RWPE2 (cell line): Measurements from ENCODE around the gene CCL8.

Source experiments
- ATAC-seq: fragments of 200-7000 bp; cut with Tn5 transposase; 3 replicates; pipeline ENCODE4 v1.9.1; 2021; ENCODE audit warnings: low read depth
- DNase-seq: peaks from one replicate; pipeline ENCODE4 v3.0.0-alpha.2; 2020; ENCODE audit warnings: low spot score
- H3K27ac ChIP-seq: fragments of 450-650 bp; 2 replicates; pipeline ENCODE4 v1.5.1; 2017; ENCODE audit warnings: mild to moderate bottlenecking; ENCODE audit not compliant: poor library complexity, severe bottlenecking
- H3K27me3 ChIP-seq: fragments of 250-450 bp; sonication (Bioruptor Pico); 2 replicates; pipeline ENCODE4 v1.5.1; 2021; ENCODE audit warnings: mild to moderate bottlenecking, moderate library complexity; ENCODE audit not compliant: insufficient read depth, poor library complexity, severe bottlenecking
- H3K36me3 ChIP-seq: fragments of 250-450 bp; sonication (Bioruptor Pico); 2 replicates; pipeline ENCODE4 v1.5.1; 2020; ENCODE audit warnings: low read depth, mild to moderate bottlenecking, moderate library complexity
- H3K4me1 ChIP-seq: fragments of 250-450 bp; sonication (Bioruptor Pico); 2 replicates; pipeline ENCODE4 v1.5.1; 2021; ENCODE audit warnings: mild to moderate bottlenecking, moderate library complexity; ENCODE audit not compliant: insufficient read depth, poor library complexity, severe bottlenecking
- H3K4me3 ChIP-seq: fragments of 250-450 bp; sonication (Bioruptor Pico); 2 replicates; pipeline ENCODE4 v1.5.1; 2021; ENCODE audit warnings: mild to moderate bottlenecking, moderate library complexity; ENCODE audit not compliant: severe bottlenecking
- H3K9me3 ChIP-seq: fragments of 250-450 bp; sonication (Bioruptor Pico); 2 replicates; pipeline ENCODE4 v1.5.1; 2021; ENCODE audit warnings: mild to moderate bottlenecking, moderate library complexity; ENCODE audit not compliant: severe bottlenecking
- TF ChIP-seq, protein P1 (sequence below): fragments of 450-650 bp; IDR thresholded peaks from one replicate; pipeline ENCODE4 v1.5.1; 2017; ENCODE audit warnings: mild to moderate bottlenecking, moderate library complexity; ENCODE audit not compliant: poor library complexity, severe bottlenecking

CCL8 gene

DNA sequence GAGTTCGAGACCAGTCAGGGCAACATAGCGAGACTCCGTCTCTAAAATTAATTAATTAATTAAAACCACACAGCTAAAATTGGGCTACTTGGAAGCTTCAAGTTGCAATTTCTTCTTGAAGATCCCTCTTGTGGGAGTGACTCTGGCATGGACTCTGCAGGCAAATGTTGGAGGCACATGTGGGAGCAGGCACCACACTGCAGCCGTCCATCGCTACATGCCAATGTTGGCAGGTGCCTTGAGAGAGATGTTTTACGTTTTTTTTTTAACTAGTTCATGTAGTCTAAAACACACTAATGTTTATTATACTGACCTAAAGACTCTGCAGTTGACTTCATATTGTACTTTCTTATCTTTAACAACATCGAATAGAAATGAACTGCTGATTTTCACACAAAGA lies 7.9 kb upstream of the CCL8 start:
- no peaks in the 10 kb centered on the region for H3K4me1 ChIP-seq
- H3K27ac ChIP-seq: no peak overlapping the region
- no peak for ATAC-seq
- H3K9me3 ChIP-seq: no peaks in the 10 kb centered on the region
- TF ChIP-seq, protein P1, sequence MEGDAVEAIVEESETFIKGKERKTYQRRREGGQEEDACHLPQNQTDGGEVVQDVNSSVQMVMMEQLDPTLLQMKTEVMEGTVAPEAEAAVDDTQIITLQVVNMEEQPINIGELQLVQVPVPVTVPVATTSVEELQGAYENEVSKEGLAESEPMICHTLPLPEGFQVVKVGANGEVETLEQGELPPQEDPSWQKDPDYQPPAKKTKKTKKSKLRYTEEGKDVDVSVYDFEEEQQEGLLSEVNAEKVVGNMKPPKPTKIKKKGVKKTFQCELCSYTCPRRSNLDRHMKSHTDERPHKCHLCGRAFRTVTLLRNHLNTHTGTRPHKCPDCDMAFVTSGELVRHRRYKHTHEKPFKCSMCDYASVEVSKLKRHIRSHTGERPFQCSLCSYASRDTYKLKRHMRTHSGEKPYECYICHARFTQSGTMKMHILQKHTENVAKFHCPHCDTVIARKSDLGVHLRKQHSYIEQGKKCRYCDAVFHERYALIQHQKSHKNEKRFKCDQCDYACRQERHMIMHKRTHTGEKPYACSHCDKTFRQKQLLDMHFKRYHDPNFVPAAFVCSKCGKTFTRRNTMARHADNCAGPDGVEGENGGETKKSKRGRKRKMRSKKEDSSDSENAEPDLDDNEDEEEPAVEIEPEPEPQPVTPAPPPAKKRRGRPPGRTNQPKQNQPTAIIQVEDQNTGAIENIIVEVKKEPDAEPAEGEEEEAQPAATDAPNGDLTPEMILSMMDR: no peak
- no peak for DNase-seq
- no peak overlapping the region for H3K4me3 ChIP-seq
- H3K36me3 ChIP-seq: no peaks in the 10 kb centered on the region
- H3K27me3 ChIP-seq: peaks cover 4% of the 10 kb centered on the region

DNA sequence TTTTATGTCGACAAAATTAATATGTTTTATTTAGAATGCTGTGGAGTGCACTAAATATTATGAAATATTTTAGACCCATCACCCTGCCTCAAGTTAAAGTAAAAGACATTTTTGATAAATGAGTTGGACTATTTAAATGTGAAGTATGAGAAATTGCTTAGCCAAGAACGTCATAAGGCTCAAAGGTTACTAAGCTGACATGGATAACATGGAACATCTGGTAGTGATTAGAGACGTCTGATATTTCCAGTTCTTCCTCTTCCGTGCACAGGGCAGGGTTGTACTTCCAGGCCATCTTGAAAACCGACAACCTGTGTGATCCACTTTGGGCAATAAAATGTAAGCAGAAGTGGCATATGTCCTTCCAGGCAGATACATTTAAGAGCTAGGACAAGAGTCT lies 7.2 kb upstream of the CCL8 start:
- Histone ChIP-seq H3K36me3 (no peaks in the 10 kb centered on the region), H3K9me3 (no peaks in the 10 kb centered on the region), H3K4me3 (no peak overlapping the region), H3K4me1 (no peaks in the 10 kb centered on the region), H3K27me3 (peaks cover 4% of the 10 kb centered on the region), H3K27ac (no peak overlapping the region)
- TF ChIP-seq, protein P1: no peak
- DNase-seq: no peak
- ATAC-seq: no peak

DNA sequence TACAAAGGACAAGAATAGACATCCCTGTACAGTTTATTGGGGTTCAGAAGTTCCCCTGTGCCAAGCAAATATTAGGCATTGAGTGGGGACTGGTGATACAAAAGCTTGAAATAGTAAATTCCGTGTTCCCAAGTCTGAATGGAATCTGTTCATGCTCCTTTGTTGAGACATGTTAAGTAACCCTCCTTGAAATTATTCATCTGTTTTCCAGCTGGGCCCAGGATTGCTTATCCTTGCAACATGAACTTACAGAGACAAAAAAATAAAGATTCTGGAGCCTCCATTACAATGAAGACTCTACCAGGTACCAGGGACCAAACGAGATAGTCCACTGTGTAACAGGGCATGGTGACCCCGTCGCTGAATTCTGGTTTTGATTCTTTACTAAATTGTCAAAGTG lies 6.1 kb upstream of the CCL8 start:
- H3K9me3 ChIP-seq: no peaks in the 10 kb centered on the region
- ATAC-seq: no peak
- H3K36me3 ChIP-seq: no peaks in the 10 kb centered on the region
- no peak for DNase-seq
- TF ChIP-seq, protein P1: no peak
- H3K4me1 ChIP-seq: no peaks in the 10 kb centered on the region
- H3K27me3 ChIP-seq: no peaks in the 10 kb centered on the region
- H3K4me3 ChIP-seq: no peak overlapping the region
- no peak overlapping the region for H3K27ac ChIP-seq

DNA sequence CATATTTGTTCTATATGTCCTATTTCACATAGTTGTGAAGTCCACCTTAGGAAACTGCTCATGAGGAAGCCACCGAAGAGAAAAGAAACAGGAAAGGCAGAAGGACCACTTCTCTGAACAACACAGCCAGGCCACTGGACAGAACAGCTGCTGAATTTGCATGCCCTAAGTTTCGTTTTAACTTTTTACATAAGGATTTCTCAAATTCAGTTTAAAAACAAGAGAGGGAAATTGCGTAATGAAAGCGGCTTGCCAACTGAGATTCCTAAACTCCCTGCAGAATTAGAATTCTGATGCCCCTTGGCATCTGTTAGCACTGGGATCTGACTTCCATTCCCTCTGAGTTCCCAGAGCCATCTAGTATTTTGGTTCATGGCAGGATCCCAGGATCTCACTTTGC lies 5.0 kb upstream of the CCL8 start:
- Histone ChIP-seq H3K36me3 (no peaks in the 10 kb centered on the region), H3K4me1 (no peaks in the 10 kb centered on the region), H3K27ac (no peak overlapping the region), H3K27me3 (no peaks in the 10 kb centered on the region), H3K4me3 (no peak overlapping the region), H3K9me3 (no peaks in the 10 kb centered on the region)
- TF ChIP-seq, protein P1: no peak
- DNase-seq (no peak), ATAC-seq (no peak)

DNA sequence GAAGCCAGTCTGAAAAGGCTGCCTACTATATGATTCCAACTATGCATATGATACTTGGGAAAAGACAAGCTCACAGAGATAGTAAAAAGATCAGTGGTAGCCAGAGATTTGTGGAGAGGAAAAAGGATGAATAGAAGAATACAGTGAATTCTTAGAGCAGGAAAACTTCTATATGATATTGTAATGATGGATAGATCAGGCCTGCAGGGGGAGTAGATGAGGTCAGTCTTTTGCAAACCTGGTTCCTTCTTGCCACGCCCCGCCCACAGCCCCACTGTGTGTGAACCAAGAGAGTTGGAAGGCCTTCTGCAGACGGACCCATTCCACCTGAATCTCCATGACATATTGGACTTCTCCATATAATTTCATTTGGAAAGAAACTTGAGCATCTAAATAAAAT lies 761 bp upstream of the CCL8 start:
- H3K9me3 ChIP-seq: no peaks in the 10 kb centered on the region
- H3K36me3 ChIP-seq: no peaks in the 10 kb centered on the region
- TF ChIP-seq, protein P1: no peak
- no peaks in the 10 kb centered on the region for H3K4me1 ChIP-seq
- no peak overlapping the region for H3K27ac ChIP-seq
- H3K27me3 ChIP-seq: no peaks in the 10 kb centered on the region
- no peak overlapping the region for H3K4me3 ChIP-seq
- no peak for ATAC-seq
- no peak for DNase-seq
